PC-3 (cell line): ENCODE data around the gene DCAF12. TPM values are rescaled to one million over a fixed set of nuclear protein-coding genes. Genes with fewer than 3 reads are reported as not detected.

Experiments
- ATAC-seq: fragments of 200-7000 bp; cut with Tn5 transposase; 2 replicates; pipeline ENCODE4 v1.9.1; 2020; ENCODE audit warnings: mild to moderate bottlenecking, moderate library complexity
- BruUV-seq: library from RNA; stranded (reverse); fragments of 400-500 nt; replicated peaks from 2 replicates; lab custom pipeline; 2021; lab: Mats Ljungman, UMichigan
- CTCF ChIA-PET: fragments of 300-600 bp; sonication (Branson Sonifier 250); formaldehyde crosslinking; loops from one replicate; lab custom pipeline; 2022; ENCODE audit warnings: antibody characterized with exemption; lab: Charles Lee
- POLR2A ChIA-PET: fragments of 300-600 bp; sonication (Branson Sonifier 250); formaldehyde crosslinking; loops from one replicate; lab custom pipeline; 2022; ENCODE audit warnings: antibody characterized with exemption; ENCODE audit not compliant: unreplicated experiment; lab: Charles Lee
- DNase-seq: peaks from one replicate; pipeline ENCODE4 v3.0.0-alpha.2; 2015
- H2AFZ ChIP-seq: fragments of 300-600 bp; sonication (generic); 2 replicates; pipeline ENCODE4 v1.6.0; 2016; ENCODE audit warnings: antibody characterized with exemption, low read length
- H3F3A ChIP-seq: fragments of 300-600 bp; sonication (generic); one replicate; pipeline ENCODE4 v1.6.0; 2017; ENCODE audit warnings: antibody characterized with exemption, low read length, control low read depth, mild to moderate bottlenecking; ENCODE audit not compliant: unreplicated experiment
- H3K27ac ChIP-seq: fragments of 300-600 bp; sonication (generic); 2 replicates; pipeline ENCODE4 v1.5.1; 2016; ENCODE audit warnings: mild to moderate bottlenecking, low read length
- H3K27me3 ChIP-seq: fragments of 300-600 bp; sonication (generic); 2 replicates; pipeline ENCODE4 v1.6.1; 2016; ENCODE audit warnings: low read length, mixed read lengths
- H3K36me3 ChIP-seq: fragments of 300-600 bp; sonication (generic); 2 replicates; pipeline ENCODE4 v1.6.1; 2016; ENCODE audit warnings: low read depth, mixed run types, low read length, mixed read lengths
- H3K4me1 ChIP-seq: fragments of 300-600 bp; sonication (generic); 2 replicates; pipeline ENCODE4 v1.5.1; 2016; ENCODE audit warnings: low read length; ENCODE audit not compliant: insufficient read depth
- H3K4me2 ChIP-seq: fragments of 300-600 bp; sonication (generic); 2 replicates; pipeline ENCODE4 v1.6.0; 2016; ENCODE audit warnings: low read length
- H3K4me3 ChIP-seq: fragments of 300-600 bp; sonication (generic); 2 replicates; pipeline ENCODE4 v1.5.1; 2016; ENCODE audit warnings: mild to moderate bottlenecking, low read length, mixed read lengths
- H3K79me2 ChIP-seq: fragments of 300-600 bp; sonication (generic); 2 replicates; pipeline ENCODE4 v1.6.1; 2017; ENCODE audit warnings: low read length, mixed read lengths
- H3K9ac ChIP-seq: fragments of 300-600 bp; sonication (generic); 2 replicates; pipeline ENCODE4 v1.6.0; 2016; ENCODE audit warnings: mild to moderate bottlenecking, low read length
- H3K9me2 ChIP-seq: fragments of 300-600 bp; sonication (generic); replicated peaks from 2 replicates; pipeline ENCODE4 v1.6.1; 2016; ENCODE audit warnings: mixed run types, low read length, mixed read lengths
- H3K9me3 ChIP-seq: fragments of 300-600 bp; sonication (generic); 2 replicates; pipeline ENCODE4 v1.6.1; 2016; ENCODE audit warnings: low read length, mixed read lengths
- H4K20me1 ChIP-seq: fragments of 300-600 bp; sonication (generic); 2 replicates; pipeline ENCODE4 v1.6.1; 2016; ENCODE audit warnings: low read length, mixed read lengths
- CTCF ChIP-seq: fragments of 300-600 bp; sonication (generic); conservative IDR thresholded peaks from 2 replicates; pipeline ENCODE4 v1.5.1; 2017; ENCODE audit warnings: antibody characterized with exemption, low read depth, mild to moderate bottlenecking, low read length
- EZH2 ChIP-seq: fragments of 300-600 bp; sonication (generic); IDR thresholded peaks from one replicate; pipeline ENCODE4 v1.6.1; 2017; ENCODE audit warnings: antibody characterized with exemption, mild to moderate bottlenecking, low read length; ENCODE audit not compliant: unreplicated experiment
- EZH2phosphoT487 ChIP-seq: fragments of 300-600 bp; sonication (generic); IDR thresholded peaks from 2 replicates; pipeline ENCODE4 v1.6.1; 2018; ENCODE audit warnings: mild to moderate bottlenecking, antibody characterized with exemption, low read length, borderline replicate concordance
- intact Hi-C: fragments of 100-400 bp; cut with micrococcal nuclease; formaldehyde crosslinking; loops from 2 replicates; pipeline ENCODE4 v1.9.0; 2023
- total RNA-seq: library from RNA; depleted of rRNA; stranded (reverse); fragments of >200 nt; gene quantifications from 2 replicates; pipeline ENCODE4 v1.2.3, GENCODE V29; 2014

DCAF12 gene
- total RNA-seq, 1 experiment from 2014 or later: 12.9 TPM

DNA sequence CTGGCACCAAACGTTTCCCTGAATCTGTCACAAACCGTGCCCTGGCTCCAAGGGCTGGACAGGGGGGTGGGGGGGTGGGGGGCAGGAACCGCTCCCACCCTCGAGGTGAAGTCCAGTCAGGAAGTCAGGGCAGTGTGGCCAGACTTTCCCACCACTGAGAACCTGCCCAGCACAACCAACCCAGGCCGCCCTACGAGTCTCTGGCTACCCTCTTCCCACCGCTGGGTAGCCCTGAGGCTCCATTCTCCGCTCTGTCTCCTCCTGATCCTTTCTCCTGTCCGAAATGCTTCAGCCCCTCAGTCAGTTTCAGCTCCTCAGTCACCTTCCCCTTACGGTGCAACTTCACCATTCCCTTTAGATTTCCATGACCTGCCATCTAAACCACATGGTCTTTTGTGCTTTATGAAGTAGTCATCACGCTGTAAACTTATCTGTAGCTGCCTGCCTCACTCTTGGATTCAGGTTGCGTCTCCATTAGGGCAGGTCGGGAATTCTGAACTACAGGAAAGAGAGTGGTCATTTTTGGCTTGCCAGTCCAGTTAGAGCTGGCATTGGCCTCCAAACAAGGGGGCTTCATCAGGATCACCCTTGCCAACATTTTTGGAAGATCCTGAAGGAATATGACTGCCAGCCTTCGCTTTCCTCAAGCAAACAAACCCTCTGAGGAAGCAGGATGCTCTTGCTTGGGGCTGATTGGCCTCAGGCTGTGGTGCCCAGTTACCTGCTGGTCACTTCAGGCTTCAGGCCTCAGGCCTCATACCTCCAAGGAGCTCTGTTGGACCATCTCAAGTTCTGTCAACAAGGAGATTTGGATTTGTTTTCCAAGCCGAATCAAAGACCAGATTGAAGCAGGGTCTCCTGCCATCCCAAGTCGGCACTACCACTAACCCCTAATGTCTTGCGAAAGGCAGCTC lies 794 bp upstream of the DCAF12 start:
- Histone ChIP-seq H3K9me2 (no peaks in the 10 kb centered on the region), H3K36me3 (peaks cover 11% of the 10 kb centered on the region; the same call in 1 of the 2 replicates), H3K4me2 (peak overlapping the region; percentile 99), H3K4me3 (peak overlapping the region; percentile 78), H3K9me3 (no peaks in the 10 kb centered on the region), H2AFZ (peak overlapping the region; percentile 84), H3K4me1 (peaks cover 17% of the 10 kb centered on the region), H3K27ac (peak overlapping the region; percentile 64; the same call in 1 of the 2 replicates), H3F3A (no peaks in the 10 kb centered on the region), H3K79me2 (peaks cover 41% of the 10 kb centered on the region), H3K27me3 (no peaks in the 10 kb centered on the region), H3K9ac (peak overlapping the region; percentile 87), H4K20me1 (peaks cover 10% of the 10 kb centered on the region; the same call in 1 of the 2 replicates)
- intact Hi-C loops: loop anchor here (5.0 kb wide), 1 partner anchor 50 kb away; the partner anchor contains the start of gene UBAP1
- BruUV-seq: TSS peak; percentile 75
- ChIA-PET POLR2A (no interaction called here), CTCF (no interaction called here)
- DNase-seq: no peak
- ATAC-seq: no peak
- TF ChIP-seq CTCF: no peak
- no peak for TF ChIP-seq EZH2
- TF ChIP-seq EZH2phosphoT487: no peak

DNA sequence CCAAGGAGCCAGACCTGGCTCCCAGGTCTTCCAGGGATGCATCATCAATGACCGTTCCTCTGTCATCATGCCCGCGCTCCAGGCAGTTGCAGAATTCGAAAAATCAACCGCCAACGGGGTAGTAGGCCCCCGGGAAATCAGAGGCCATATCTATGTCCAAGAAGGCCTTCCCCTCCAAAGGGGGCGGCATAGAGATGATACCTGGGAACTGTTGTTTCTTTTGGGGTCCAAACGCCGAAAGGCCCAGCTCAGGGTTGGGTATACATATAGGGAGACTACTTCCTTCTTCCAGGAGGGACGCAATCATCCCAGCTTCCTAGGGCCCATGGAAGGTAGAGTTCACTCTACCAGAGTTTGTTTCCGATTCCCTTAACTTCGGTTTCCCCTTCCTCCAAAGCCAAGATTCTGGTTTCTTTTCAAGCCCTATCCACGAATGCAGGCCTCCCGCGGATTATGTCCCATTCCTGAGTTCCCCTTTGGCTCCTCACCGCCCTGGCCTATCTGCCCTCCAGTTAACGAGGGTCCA lies 754 bp downstream of the DCAF12 start:
- peak; percentile 44 for DNase-seq

More for the DNA sequence above, 754 bp downstream of the DCAF12 start:
- no TSS peak for BruUV-seq
- peak; percentile 33 for ATAC-seq
- POLR2A ChIA-PET: no interaction called here
- peaks cover 14% of the 10 kb centered on the region for H3K4me1 ChIP-seq
- H3K36me3 ChIP-seq: peaks cover 11% of the 10 kb centered on the region; the same call in 1 of the 2 replicates
- CTCF ChIA-PET: no interaction called here
- intact Hi-C loops: loop anchor here (1.0 to 5.0 kb wide), 2 partner anchors 52 to 128 kb away; partner anchors contain the start of gene UBAP1
- peak overlapping the region; percentile 64 for H3K27ac ChIP-seq
- peaks cover 10% of the 10 kb centered on the region; the same call in 1 of the 2 replicates for H4K20me1 ChIP-seq
- H3K4me3 ChIP-seq: peak overlapping the region; percentile 78
- H3K9ac ChIP-seq: peak overlapping the region; percentile 87
- peak overlapping the region; percentile 99 for H3K4me2 ChIP-seq
- no peaks in the 10 kb centered on the region for H3K9me2 ChIP-seq
- peaks cover 54% of the 10 kb centered on the region for H3K79me2 ChIP-seq
- TF ChIP-seq EZH2phosphoT487: no peak
- TF ChIP-seq CTCF: no peak
- TF ChIP-seq EZH2: no peak
- no peaks in the 10 kb centered on the region for H3K9me3 ChIP-seq
- H3F3A ChIP-seq: no peaks in the 10 kb centered on the region
- H3K27me3 ChIP-seq: no peaks in the 10 kb centered on the region
- H2AFZ ChIP-seq: peak overlapping the region; percentile 84
